GM21390 (cell line): Measurements from ENCODE around the gene KIF5B.
"Not testable (repeated sequence)": the region's sequence is repeated elsewhere in the genome, so short reads cannot be mapped to it uniquely, and the experiment has no call there.

Source experiments
- ATAC-seq: cut with Tn5 transposase; IDR thresholded peaks from one replicate; pipeline ENCODE4 v1.9.1; 2021; ENCODE audit not compliant: unreplicated experiment

The KIF5B gene

DNA sequence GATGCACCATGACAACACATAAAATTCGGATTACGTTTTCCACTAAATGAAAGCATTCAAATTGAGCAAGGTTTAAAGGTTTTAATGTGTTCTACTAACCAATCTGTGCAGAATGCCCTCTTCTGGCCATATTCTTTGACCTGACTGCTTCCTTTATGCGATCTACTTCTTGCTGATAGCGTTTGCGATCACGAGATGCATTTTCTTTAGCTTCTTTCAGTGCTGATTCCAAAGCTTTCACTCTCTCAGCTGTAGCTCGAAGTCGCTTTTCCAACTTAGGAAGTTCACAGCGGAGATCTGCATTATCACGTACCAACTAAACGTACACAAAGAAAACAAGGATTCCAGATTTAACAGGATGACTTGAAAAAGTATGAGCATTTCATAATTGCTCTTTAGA is 39.2 kb downstream of the KIF5B start:
- no peak for ATAC-seq

DNA sequence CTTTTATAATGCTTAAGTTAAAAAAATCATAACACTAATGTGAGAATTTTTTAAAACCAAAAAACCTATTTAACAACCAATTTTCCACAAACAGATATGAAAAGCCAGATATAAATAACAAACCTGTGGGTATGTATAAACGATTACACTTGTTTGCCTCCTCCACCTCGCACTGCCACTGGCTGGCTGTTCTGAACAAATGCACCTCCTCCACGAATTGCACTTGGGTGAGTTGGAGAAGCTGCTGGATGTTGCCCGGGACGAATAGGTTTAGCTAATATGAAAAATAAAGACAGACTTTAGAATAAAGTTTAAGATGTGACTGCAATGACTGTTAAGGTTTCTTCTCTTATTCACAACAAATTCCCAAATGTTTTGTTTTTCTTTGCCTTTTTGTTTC is 40.8 kb downstream of the KIF5B start:
- no peak for ATAC-seq

DNA sequence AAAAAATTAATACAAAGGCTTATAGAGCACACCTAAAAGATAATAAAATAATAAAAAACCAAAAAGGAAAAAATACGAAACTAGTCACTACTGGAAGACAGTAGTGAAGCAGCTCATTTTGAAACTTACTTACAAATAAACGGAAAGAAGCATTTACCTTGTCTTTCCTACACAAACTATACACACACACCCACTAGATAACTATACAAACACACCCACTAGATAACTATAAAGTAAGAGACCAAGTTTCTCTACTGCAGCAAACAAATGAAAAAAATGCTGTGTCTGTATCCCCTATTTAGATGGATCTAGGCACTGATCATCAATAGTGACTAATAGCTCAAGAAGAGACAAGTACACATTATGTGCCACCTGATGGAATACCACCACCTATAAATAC is 49.2 kb downstream of the KIF5B start:
- ATAC-seq, result no peak

- ATAC-seq, result no peak
Measured at GRCh38 chr10:32005050-32005449, 51.2 kb downstream of the KIF5B start.

DNA sequence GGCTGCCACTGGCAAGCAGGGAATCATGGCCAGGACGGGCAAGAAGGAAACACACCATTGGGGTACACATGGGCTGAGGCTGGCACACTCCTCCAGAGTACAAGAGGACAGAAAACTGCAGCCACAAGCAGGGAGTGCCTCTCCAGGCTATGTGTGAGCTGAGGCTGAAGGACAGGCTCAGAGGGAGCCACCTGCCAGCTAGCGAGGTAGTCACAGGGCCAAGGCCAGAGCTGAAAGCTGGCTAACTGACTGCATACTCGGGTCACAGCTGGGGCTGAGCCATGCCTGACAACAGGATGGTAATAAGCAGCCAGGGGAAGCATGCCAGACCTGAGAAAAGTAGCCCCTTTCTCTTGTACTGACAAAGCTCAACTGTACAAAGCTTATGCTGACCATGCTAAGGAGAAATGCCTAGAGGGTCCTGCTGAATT is 52.0 kb downstream of the KIF5B start:
- ATAC-seq, result no peak

GRCh38 chr10:32002531-32002930 is 53.7 kb downstream of the KIF5B start:
- ATAC-seq, result no peak

DNA sequence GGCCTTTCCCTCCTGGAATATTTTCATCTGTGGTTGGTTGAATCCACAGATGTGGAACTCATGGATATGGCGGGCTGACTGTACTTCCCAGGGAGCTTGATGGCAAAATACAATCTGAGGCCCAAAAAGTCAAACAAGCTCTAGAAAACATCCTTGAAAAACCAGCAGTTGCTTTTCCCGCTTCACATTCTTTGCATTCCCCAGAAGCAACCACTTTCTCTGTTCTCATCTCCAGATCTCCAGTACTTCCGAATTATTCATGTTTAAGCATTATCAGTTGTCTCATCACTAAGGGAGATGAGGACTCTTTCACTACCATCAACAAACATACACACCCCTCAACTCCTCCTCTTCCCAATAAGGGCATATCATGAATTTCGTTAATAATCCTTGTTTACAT is 55.3 kb downstream of the KIF5B start:
- no peak for ATAC-seq

DNA sequence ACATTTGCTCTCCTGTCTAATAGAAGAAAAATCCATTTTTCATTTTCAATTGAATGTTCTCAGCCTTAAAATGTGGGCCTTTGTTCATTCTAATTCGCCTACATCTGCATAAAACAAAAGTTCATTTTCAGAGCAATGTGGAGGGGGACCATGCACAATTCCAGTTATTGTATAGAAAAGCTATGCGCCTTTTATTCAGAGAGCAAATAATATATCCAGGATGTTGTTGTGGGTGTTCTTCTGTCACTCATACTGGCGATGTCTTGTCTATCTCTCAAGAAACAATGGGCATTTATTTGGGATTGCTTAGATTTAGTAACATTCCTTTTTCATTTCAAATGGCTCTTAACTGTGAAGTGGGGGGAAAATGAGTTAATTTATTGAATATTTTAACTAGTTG is 56.4 kb downstream of the KIF5B start:
- no peak for ATAC-seq

DNA sequence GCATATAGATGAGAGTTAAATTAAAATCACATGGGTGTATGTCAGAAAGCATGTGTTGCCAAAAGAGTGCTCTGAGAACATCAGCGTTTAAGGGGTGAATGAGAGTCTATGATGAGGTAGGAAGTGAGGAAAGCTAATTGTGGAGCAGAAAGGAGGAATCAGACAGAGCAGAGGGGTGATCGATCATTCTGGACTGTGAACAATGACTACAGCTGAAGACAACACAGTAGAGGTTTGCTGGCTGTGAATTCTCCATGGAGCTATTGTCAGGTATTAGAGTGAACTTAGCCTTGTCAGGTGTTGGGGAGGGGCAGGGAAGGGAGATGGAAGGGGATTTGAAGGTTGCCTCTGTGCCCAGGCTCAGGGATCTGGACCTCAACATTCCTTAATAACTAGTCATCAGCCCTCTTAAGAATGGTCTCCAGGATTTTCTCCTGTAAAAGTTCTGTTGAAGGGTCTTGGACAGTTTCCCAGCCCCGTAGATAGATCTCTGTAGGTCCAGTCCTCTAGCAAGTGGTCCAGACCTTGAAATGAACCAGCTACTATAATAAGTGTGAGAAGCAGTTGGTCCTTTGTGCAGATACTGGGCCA is 57.1 kb downstream of the KIF5B start:
- no peak for ATAC-seq

- ATAC-seq, result no peak
Measured at GRCh38 chr10:31994926-31995325, 61.3 kb downstream of the KIF5B start.

DNA sequence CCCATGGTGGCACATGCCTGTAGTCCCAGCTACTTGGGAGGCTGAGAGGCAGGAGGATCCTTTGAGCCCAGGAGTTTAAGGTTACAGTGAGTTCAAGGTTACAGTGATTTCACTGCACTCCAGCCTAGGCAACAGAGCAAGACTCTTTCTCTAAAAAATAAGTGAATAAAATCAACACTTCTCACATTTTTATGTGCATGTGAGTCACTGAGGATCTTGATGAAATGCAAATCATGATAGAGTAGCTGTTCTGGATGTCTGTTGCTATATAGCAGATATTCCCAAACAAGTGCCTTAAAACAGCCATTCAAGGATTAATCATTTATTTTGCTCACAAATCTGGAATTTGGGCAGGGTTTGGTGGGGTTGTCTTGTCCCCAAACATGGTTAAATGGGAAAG is 65.3 kb downstream of the KIF5B start:
- no peak for ATAC-seq

DNA sequence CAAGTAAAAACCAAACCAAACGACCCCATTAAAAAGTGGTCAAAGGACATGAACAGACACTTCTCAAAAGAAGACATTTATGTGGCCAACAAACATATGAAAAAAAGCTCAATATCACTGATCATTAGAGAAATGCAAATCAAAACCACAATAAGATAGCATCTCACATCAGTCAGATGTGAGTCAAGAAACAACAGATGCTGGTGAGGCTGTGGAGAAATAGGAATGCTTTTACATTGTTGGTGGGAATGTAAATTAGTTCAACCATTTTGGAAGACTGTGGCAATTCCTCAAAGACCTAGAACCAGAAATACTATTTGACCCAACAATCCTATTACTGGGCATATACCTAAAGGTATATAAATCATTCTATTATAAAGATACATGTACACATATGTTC is 68.4 kb downstream of the KIF5B start:
- not testable (repeated sequence) for ATAC-seq

DNA sequence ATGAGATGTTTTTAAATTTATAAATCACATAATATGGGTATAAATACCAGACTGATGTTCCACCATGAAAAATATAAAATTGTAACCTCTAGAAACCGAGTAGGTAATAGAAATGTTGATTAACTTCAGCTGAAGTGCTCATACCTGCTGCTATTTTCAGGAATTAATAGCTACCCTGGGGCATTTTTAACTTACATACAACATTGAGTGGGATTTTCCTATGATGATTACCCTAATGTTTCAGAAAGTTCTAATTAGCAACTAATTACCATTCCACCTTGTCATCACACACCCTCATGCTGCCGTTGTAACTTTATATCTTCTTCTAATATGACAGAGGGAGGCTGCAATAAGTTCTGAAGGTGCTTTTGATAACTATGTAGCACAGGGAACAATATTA is 74.1 kb downstream of the KIF5B start:
- no peak for ATAC-seq

DNA sequence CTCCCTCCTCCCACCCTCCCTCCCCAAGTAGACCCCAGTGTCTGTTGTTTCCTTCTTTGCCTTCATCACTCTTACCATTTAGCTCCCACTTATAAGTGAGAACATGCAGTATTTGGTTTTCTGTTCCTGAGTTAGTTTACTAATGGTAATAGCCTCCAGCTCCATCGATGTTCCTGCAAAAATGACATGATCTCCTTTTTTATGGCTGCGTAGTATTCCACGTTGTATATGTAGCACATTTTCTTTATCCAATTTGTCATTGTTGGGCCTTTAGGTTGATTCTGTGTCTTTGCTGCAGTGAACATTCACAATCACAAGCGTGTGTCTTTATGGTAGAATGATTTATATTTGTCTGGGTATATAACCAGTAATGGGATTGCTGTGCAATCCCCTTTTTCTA is 75.8 kb downstream of the KIF5B start:
- no peak for ATAC-seq

GRCh38 chr10:31979071-31979470 is 77.2 kb downstream of the KIF5B start:
- ATAC-seq, result not testable (repeated sequence)

GRCh38 chr10:31978156-31978483 is 78.1 kb downstream of the KIF5B start:
- ATAC-seq, result no peak

DNA sequence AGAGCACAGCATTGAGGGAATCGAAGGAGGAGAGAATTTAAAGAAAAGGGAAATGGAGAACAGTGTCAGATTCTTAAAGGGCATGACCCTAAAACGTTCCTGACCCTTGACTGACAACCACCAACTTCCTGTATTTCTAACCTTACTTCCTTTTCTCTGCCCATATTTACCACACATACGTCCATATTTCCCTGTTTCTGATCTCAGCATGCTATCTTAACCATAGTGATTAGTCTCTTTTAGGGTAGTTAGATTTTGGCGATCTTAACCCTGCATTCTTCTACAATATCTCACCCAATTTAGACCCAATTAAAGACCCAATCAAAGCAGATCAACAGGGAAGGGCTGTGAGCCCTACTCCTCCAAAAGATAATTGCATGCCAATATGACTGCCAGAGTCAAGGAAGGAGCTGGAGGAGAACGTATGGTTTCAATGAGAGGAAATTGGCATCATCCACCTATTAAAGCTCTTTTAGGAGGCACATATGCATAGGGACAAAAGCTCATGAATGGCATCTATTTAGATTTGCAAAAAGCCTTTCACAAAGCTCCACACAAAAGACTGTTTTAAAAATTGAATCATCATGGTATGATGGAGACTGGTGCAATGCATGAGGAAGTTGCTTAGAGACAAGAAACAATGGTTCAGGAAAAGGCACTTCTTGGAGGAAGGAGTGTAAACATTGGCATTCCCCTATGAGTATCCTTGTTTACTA is 78.6 kb downstream of the KIF5B start:
- ATAC-seq, result no peak

DNA sequence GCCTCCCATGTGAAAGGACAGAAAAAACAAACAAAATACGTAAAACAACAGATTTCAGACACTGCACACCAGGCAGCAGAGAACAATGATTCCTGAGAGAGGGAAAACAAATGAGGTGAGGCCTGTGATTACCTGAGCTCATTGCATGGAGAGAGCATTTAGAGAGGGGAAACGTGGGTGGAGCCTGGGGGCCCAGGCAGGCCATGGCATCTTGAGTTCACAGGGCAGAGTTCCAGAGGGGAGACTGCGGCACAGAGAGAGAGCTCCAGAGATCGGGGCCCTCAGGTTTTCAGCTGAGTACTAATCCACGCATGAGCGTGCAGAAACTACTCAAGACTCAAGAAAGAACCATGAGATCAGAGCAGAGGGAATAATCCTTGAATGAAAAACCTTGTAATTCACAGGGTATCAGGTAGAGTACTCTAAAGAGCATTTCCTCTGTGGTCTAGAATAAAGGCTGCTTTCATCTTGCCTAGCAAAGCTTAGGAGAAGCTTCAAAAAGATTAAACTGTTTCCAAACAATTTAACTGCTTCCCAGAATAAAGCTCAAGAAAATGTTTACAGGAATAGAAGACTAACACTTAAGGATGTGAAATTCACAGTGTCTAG is 81.0 kb downstream of the KIF5B start:
- ATAC-seq, result no peak

DNA sequence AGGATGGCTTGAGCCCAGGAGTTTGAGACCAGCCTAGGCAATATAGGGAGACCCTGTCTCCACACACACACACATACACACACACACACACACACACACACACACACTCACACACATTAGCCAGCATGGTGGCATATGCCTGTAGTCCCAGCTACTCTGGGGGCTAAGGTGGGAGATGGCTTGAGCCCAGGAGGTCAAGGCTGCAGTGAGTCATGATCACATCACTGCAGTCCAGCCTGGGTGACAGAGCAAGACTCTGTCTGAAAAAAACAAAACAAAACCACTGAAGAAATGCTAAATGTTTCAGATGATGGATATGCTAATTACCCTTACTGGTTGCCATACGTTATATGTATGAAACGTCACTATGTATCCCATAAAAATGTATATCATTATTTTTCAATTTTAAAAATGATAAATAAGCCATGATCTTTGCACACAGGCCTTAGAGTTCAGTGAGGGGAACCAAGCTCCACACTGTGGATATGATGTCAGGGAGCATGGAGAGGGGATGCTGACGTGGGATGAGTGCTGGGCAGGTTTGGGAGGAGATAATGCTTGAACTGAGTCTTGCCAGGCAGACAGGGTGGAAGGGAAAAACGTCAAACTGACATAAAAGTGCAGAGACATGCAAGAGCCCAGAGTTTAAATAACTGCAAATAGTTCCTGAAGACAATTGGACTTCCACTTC is 81.6 kb downstream of the KIF5B start:
- ATAC-seq, result no peak

- no peak for ATAC-seq
Measured at GRCh38 chr10:31972519-31973041, 83.6 kb downstream of the KIF5B start.

GRCh38 chr10:31969847-31970246 is 86.4 kb downstream of the KIF5B start:
- not testable (repeated sequence) for ATAC-seq

GRCh38 chr10:31963589-31963980 is 92.6 kb downstream of the KIF5B start:
- no peak for ATAC-seq
